Mucosa of gallbladder (tissue), 1 donor: ENCODE measurements around the gene HEPHL1. TPM values are rescaled to one million over a fixed set of nuclear protein-coding genes. Genes with fewer than 3 reads are reported as not detected.

Source experiments
- DNase-seq: peaks from one replicate; pipeline ENCODE4 v3.0.0-alpha.2; 2020; ENCODE audit warnings: low spot score
- total RNA-seq: library from RNA; stranded (reverse); gene quantifications from one replicate; pipeline ENCODE4 v1.2.1, GENCODE V29; 2021
- donor health status: DM: no; HTN: no; CAD: no.

Gene HEPHL1
- total RNA-seq, 1 donor from 2014 or later, result not detected

GRCh38 chr11:94024547-94024946 lies 3.4 kb downstream of the HEPHL1 start:
- DNase-seq, result no peak

GRCh38 chr11:94025690-94026394 lies 4.7 kb downstream of the HEPHL1 start:
- DNase-seq, result no peak

- DNase-seq, result no peak
These were observed 6.1 kb downstream of the HEPHL1 start for GRCh38 chr11:94027210-94027609.

GRCh38 chr11:94028436-94028835 lies 7.3 kb downstream of the HEPHL1 start:
- DNase-seq, result no peak

- DNase-seq, result no peak
These were observed 8.9 kb downstream of the HEPHL1 start for GRCh38 chr11:94030059-94030458.

- no peak for DNase-seq
These were observed 10.5 kb downstream of the HEPHL1 start for GRCh38 chr11:94031625-94032024.

GRCh38 chr11:94032066-94032465 lies 10.9 kb downstream of the HEPHL1 start:
- DNase-seq, result no peak

- no peak for DNase-seq
These were observed 11.6 kb downstream of the HEPHL1 start for GRCh38 chr11:94032725-94033124.

GRCh38 chr11:94034207-94034606 lies 13.1 kb downstream of the HEPHL1 start:
- no peak for DNase-seq

GRCh38 chr11:94036096-94036495 lies 14.9 kb downstream of the HEPHL1 start:
- DNase-seq, result no peak

- no peak for DNase-seq
These were observed 22.1 kb downstream of the HEPHL1 start for GRCh38 chr11:94043241-94043640.

GRCh38 chr11:94046796-94047195 lies 25.6 kb downstream of the HEPHL1 start:
- DNase-seq, result no peak

- no peak for DNase-seq
These were observed 27.0 kb downstream of the HEPHL1 start for GRCh38 chr11:94048032-94048709.

- no peak for DNase-seq
These were observed 28.2 kb downstream of the HEPHL1 start for GRCh38 chr11:94049351-94049750.

- no peak for DNase-seq
These were observed 37.5 kb downstream of the HEPHL1 start for GRCh38 chr11:94058630-94059029.

- no peak for DNase-seq
These were observed 37.9 kb downstream of the HEPHL1 start for GRCh38 chr11:94059065-94059464.

GRCh38 chr11:94060401-94060800 lies 39.2 kb downstream of the HEPHL1 start:
- DNase-seq, result no peak

GRCh38 chr11:94062360-94062759 lies 41.2 kb downstream of the HEPHL1 start:
- no peak for DNase-seq

- DNase-seq, result no peak
These were observed 45.8 kb downstream of the HEPHL1 start for GRCh38 chr11:94066901-94067429.

GRCh38 chr11:94068764-94069163 lies 47.6 kb downstream of the HEPHL1 start:
- no peak for DNase-seq

GRCh38 chr11:94077552-94078293 lies 56.6 kb downstream of the HEPHL1 start:
- no peak for DNase-seq

- no peak for DNase-seq
These were observed 63.0 kb downstream of the HEPHL1 start for GRCh38 chr11:94084164-94084563.

- no peak for DNase-seq
These were observed 67.8 kb downstream of the HEPHL1 start for GRCh38 chr11:94088906-94089305.
